A673 (cell line): Measurements from ENCODE around the gene SSNA1. TPM values are rescaled to one million over a fixed set of nuclear protein-coding genes. Genes with fewer than 3 reads are reported as not detected.

Experiments used
- BruUV-seq: library from RNA; stranded (reverse); fragments of 400-500 nt; replicated peaks from 2 replicates; lab custom pipeline; 2021; lab: Mats Ljungman, UMichigan
- CTCF ChIA-PET: fragments of 300-600 bp; sonication (Branson Sonifier 250); formaldehyde crosslinking; loops from one replicate; lab custom pipeline; 2022; ENCODE audit warnings: antibody characterized with exemption; lab: Charles Lee
- POLR2A ChIA-PET: fragments of 300-600 bp; sonication (Branson Sonifier 250); formaldehyde crosslinking; loops from one replicate; lab custom pipeline; 2022; ENCODE audit warnings: antibody characterized with exemption; ENCODE audit not compliant: low non-redundant PET; lab: Charles Lee
- DNase-seq: peaks from one replicate; pipeline ENCODE4 v3.0.0-alpha.2; 2015; ENCODE audit warnings: low spot score
- H3K27ac ChIP-seq: fragments of 200-600 bp; sonication (generic); 2 replicates; pipeline ENCODE4 v1.5.1; 2016; ENCODE audit warnings: mixed run types, low read depth, mild to moderate bottlenecking, mixed read lengths, antibody characterized with exemption, low read length; ENCODE audit not compliant: poor library complexity, severe bottlenecking
- H3K27me3 ChIP-seq: fragments of 200-600 bp; sonication (generic); replicated peaks from 2 replicates; pipeline ENCODE4 v1.6.1; 2017; ENCODE audit warnings: mixed run types, low read depth, mild to moderate bottlenecking, mixed read lengths, antibody characterized with exemption, low read length; ENCODE audit not compliant: insufficient read depth, poor library complexity
- H3K36me3 ChIP-seq: fragments of 200-600 bp; sonication (generic); 2 replicates; pipeline ENCODE4 v1.6.1; 2016; ENCODE audit warnings: mixed run types, mild to moderate bottlenecking, mixed read lengths, antibody characterized with exemption, low read length; ENCODE audit not compliant: insufficient read depth, poor library complexity, severe bottlenecking
- H3K4me1 ChIP-seq: fragments of 200-600 bp; sonication (generic); 2 replicates; pipeline ENCODE4 v1.6.1; 2017; ENCODE audit warnings: mixed run types, mild to moderate bottlenecking, mixed read lengths, antibody characterized with exemption, low read length; ENCODE audit not compliant: insufficient read depth, poor library complexity, severe bottlenecking
- H3K4me3 ChIP-seq: fragments of 200-600 bp; sonication (generic); 2 replicates; pipeline ENCODE4 v1.5.1; 2016; ENCODE audit warnings: low read depth, mixed run types, mild to moderate bottlenecking, mixed read lengths, low read length; ENCODE audit not compliant: poor library complexity, severe bottlenecking
- H3K9me3 ChIP-seq: fragments of 200-600 bp; sonication (generic); 2 replicates; pipeline ENCODE4 v1.6.1; 2016; ENCODE audit warnings: mixed run types, low read depth, mild to moderate bottlenecking, mixed read lengths, antibody characterized with exemption, low read length; ENCODE audit not compliant: poor library complexity, severe bottlenecking
- EZH2 ChIP-seq: fragments of 200-600 bp; sonication (generic); IDR thresholded peaks from 2 replicates; pipeline ENCODE4 v1.6.1; 2017; ENCODE audit warnings: borderline replicate concordance, low read depth, mild to moderate bottlenecking, mixed read lengths, antibody characterized with exemption, low read length; ENCODE audit not compliant: poor library complexity, severe bottlenecking
- intact Hi-C: fragments of 100-400 bp; cut with micrococcal nuclease; formaldehyde crosslinking; loops from one replicate; pipeline ENCODE4 v1.10.0; 2022; ENCODE audit not compliant: unreplicated experiment
- total RNA-seq: library from RNA; stranded (reverse); gene quantifications from 2 replicates; pipeline ENCODE4 v1.2.3, GENCODE V29; 2021
- TF ChIP-seq, protein P1 (sequence below): fragments of 300-800, 200-600 bp; sonication (generic); conservative IDR thresholded peaks from 2 replicates; pipeline ENCODE4 v1.5.1; 2017; ENCODE audit warnings: low read depth, mild to moderate bottlenecking, antibody characterized with exemption, low read length, moderate library complexity, mixed read lengths

Gene SSNA1
- total RNA-seq, 1 experiment from 2014 or later, result 87.3 TPM

DNA sequence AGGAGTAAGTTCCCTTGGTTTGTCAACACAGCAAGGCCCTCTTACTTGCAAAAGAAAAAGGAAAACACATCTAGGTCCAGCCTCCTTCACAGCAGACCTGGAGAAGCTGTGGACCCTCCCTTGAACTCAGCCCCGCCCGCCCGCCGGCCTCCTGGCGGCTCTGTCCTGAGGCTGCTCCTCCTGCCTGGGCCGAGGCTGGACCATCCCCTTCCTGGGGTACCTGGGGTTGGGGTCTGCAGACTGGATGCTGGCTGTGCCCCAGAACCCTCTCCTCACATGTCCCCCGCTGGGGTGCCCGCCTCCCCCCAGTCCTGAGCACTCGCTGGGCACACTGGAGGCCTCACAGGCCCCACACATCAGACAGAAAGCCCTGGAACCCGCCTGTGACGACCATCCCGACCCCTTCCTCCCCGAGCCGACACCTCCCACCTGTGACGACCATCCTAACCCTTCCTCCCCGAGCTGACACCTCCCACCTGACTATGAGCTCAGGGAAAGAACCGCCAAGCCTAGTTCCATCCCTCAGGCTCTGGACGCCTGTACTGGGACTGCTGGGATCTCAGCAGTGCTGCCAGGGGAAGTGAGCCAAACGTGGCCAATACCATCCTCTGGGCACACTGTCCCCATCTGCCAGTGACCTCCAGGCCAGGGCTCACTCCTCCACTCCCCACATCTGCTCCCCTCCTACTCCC, 9.4 kb upstream of the SSNA1 start:
- TF ChIP-seq, protein P1, sequence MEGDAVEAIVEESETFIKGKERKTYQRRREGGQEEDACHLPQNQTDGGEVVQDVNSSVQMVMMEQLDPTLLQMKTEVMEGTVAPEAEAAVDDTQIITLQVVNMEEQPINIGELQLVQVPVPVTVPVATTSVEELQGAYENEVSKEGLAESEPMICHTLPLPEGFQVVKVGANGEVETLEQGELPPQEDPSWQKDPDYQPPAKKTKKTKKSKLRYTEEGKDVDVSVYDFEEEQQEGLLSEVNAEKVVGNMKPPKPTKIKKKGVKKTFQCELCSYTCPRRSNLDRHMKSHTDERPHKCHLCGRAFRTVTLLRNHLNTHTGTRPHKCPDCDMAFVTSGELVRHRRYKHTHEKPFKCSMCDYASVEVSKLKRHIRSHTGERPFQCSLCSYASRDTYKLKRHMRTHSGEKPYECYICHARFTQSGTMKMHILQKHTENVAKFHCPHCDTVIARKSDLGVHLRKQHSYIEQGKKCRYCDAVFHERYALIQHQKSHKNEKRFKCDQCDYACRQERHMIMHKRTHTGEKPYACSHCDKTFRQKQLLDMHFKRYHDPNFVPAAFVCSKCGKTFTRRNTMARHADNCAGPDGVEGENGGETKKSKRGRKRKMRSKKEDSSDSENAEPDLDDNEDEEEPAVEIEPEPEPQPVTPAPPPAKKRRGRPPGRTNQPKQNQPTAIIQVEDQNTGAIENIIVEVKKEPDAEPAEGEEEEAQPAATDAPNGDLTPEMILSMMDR, result no peak
- no peak for TF ChIP-seq EZH2
- H3K4me3 ChIP-seq, result no peak overlapping the region
- H3K9me3 ChIP-seq, result no peaks in the 10 kb centered on the region
- H3K27ac ChIP-seq, result no peak overlapping the region
- peaks cover 7% of the 10 kb centered on the region for H3K36me3 ChIP-seq
- intact Hi-C loops, result no loop called here
- no peaks in the 10 kb centered on the region for H3K27me3 ChIP-seq
- no TSS peak for BruUV-seq
- ChIA-PET CTCF (no interaction called here), POLR2A (no interaction called here)
- DNase-seq, result no peak
- peaks cover 3% of the 10 kb centered on the region for H3K4me1 ChIP-seq

DNA sequence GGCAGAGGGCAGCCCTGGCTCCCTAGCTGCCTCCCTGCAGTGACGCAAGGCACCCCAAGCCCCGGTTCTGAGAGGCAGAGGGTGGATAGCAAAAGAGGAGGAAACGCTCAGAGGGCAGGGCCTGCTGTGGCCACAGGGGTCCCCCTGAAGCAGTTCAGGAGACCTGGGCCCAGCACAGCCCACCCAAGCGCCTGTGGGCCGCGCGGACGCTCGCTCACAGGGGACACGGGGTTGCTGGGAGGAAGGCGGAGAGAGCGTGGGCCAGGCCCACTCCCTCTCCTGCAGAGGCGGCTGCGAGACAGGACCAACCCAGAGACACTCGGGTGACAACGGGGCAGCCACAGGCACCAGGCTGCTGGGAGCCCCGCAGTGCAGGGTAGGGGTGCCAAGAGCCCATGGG, 8.7 kb upstream of the SSNA1 start:
- ChIA-PET CTCF (no interaction called here), POLR2A (no interaction called here)
- H3K4me3 ChIP-seq, result no peak overlapping the region
- BruUV-seq, result no TSS peak
- no peak overlapping the region for H3K27ac ChIP-seq
- intact Hi-C loops, result no loop called here
- peaks cover 7% of the 10 kb centered on the region for H3K36me3 ChIP-seq
- TF ChIP-seq, protein P1, result no peak
- TF ChIP-seq EZH2, result no peak
- DNase-seq, result no peak
- peaks cover 3% of the 10 kb centered on the region for H3K4me1 ChIP-seq
- H3K27me3 ChIP-seq, result no peaks in the 10 kb centered on the region
- no peaks in the 10 kb centered on the region for H3K9me3 ChIP-seq

DNA sequence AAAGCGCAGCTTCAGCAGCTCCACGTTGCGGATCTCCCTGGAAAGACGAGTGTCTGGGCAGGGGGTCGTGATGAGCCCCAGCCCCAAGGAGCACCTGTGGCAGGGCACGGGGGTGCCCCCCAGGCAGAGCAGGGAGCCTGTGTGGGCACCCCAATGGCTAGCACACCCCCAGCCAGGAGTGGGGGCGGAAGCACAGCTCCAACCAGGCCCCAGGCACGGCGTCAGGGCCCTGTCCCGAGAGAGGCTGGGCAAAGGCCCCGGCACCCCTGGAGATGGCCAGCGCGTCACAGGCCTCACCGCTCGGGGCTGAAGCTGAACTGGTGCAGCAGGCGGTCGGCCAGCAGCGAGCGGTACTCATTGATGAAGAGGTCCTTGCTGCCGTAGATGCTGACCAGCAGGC, 8.0 kb upstream of the SSNA1 start:
- Histone ChIP-seq H3K4me1 (no peaks in the 10 kb centered on the region), H3K27me3 (no peaks in the 10 kb centered on the region), H3K4me3 (no peak overlapping the region), H3K36me3 (peaks cover 7% of the 10 kb centered on the region), H3K9me3 (no peaks in the 10 kb centered on the region), H3K27ac (no peak overlapping the region)
- DNase-seq, result no peak
- TF ChIP-seq, protein P1, result no peak
- TF ChIP-seq EZH2, result no peak
- CTCF ChIA-PET, result no interaction called here
- POLR2A ChIA-PET, result no interaction called here
- intact Hi-C loops, result no loop called here
- no TSS peak for BruUV-seq
